B cell (primary cell): Measurements from ENCODE around the gene KLHDC7B.

ENCODE experiments used
- CTCF ChIP-seq: fragments of 200-600 bp; IDR thresholded peaks from one replicate; pipeline ENCODE4 v1.8.0; 2022; ENCODE audit warnings: antibody characterized with exemption, mild to moderate bottlenecking
- EZH2 ChIP-seq: IDR thresholded peaks from 2 replicates; pipeline ENCODE4 v1.6.1; 2012; ENCODE audit warnings: borderline replicate concordance, low read depth, mild to moderate bottlenecking, moderate library complexity, low read length; ENCODE audit not compliant: insufficient read depth, poor library complexity, severe bottlenecking

GRCh38 chr22:50523458-50523805 lies 22.3 kb upstream of the KLHDC7B start:
- TF ChIP-seq CTCF (no peak), EZH2 (no peak)
